Hematopoietic multipotent progenitor cell treated with erythropoietin and hydrocortisone succinate and interleukin-3 and kit ligand, for 4 days (in vitro differentiated cells): ENCODE results near the gene TANGO2.

Experiments used
- DNase-seq: peaks from one replicate; pipeline ENCODE4 v3.0.0-alpha.2; 2015

Gene TANGO2

DNA sequence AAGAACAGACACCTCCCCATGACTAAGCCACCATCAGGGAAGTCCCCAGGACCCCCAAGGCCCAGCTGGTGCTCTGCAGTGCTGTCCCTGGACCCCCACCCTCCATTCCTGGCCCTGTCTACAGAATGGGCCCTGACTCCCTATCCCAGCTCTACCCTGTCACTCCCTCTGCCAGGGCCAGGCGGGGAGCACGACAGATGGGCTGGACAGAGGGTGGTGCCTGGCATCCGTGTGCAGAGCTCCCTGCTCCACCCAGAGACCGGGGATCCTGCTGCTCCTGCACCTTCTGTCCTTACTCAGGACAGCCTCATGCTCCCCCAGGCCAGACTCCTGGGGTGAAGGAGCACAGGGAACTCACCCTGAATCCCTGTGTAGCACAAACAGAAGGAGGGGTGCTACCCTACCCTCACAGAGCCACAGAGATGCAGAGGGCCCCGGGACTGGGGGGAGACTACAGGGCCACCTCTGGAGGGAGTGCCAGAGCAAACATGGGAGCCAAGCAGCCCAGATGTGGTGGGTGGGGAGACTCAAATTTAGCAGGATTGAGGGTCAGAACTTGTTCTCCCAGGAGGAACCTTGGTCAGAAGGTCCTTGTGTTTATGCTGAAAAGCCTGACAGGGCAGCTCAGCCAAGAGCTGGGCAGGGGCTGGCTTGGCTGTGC is 6.3 kb upstream of the TANGO2 start:
- DNase-seq, result no peak

GRCh38 chr22:20015187-20015625 is 5.7 kb upstream of the TANGO2 start:
- DNase-seq, result no peak

DNA sequence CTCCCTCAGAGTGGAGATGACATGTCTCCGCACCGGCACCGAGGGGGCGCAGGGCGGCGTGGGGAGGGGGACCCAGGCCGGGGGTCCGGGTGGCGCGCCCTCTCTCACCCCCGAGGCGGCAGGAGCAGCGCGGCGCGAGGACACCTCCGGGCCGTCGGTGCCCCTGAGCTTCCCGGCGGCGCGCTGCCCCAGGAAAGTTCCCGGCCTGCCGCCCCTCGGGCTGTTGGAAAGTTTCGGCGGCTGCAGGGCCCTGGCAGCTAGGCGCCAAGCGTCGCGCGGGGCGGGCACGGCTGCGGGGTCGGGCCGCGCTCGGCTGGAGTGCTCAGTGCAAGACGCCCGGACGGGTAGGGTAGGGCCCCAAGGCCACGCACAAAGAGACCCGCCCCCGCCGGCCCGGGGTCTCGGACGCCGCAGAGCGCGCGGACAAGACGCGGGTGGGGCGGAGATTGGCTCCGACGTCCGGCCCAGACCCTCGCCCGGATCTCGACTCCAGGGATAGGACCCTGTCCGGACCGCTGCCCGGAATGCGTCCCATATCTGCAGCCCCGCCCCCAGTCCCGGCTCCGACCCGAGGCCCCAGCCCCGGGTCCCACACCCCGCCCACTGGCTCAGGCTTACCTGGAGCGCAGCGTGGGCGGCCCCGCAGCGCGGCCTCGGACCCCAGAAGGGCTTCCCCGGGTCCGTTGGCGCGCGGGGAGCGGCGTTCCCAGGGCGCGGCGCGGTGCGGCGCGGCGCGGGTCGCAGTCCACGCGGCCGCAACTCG is 4.8 kb upstream of the TANGO2 start:
- DNase-seq, result peak; percentile 67

DNA sequence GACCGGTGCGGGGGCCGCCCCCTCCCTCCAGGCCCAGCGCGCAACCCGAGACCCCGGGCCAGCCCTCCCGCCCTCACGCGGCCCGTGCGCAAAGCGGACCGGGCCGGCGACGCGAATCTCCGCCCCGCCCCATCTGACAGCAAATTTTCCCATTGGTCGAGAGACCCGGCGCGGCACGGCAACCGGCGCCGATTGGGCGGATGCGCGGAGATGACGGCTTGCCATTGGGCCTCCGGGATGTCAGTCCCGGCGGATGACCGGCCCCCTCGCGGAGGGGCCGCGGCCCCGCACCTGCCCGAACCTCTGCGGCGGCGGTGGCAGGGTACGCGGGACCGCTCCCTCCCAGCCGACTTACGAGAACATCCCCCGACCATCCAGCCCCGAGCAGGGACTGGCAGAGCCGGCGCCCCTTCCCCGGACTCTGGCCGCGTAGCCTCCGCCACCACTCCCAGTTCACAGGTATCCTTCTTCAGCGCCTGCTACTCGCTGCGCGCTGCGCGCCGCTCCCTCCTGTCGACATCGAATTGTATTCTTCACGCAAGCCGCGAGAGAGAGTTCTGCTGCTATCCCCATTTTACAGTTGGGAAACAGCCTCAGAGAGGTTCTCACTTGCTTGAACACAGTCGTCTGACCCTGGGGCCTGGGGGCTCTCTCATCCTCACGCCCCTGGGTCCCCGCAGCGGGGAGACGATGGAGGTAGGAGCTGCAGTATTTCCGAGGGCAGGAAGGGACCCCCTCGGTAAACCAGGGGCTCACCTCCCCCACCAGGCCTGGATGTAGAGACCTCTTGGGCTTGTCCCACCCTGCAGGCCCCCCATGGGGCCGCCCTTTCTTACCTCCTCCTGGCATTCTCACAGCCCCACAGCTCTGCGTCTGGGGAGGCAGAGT is 3.9 kb upstream of the TANGO2 start, which contains the start of gene ARVCF:
Gene ARVCF (minus strand): TSS at position 90 of the 888 bp plus-strand sequence. CDS start 26,029 bp downstream, outside the sequence.
- peak; percentile 93 for DNase-seq

DNA sequence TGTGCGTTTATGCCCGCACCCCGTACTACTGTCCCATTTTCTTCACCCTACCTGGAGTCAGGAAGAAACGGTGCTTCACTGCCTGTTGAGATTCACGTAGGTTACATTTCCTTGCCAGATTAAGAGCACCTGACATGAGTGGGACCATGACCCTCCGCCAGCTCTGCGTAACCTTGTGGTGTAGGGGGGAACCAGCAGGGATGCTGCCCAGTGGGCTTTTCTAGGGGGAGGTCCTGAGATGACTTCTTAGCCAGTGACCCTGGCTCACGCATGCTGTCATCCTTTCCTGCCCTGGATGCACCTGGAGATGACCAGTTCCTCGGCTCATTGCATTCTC is 3.3 kb upstream of the TANGO2 start:
- no peak for DNase-seq

DNA sequence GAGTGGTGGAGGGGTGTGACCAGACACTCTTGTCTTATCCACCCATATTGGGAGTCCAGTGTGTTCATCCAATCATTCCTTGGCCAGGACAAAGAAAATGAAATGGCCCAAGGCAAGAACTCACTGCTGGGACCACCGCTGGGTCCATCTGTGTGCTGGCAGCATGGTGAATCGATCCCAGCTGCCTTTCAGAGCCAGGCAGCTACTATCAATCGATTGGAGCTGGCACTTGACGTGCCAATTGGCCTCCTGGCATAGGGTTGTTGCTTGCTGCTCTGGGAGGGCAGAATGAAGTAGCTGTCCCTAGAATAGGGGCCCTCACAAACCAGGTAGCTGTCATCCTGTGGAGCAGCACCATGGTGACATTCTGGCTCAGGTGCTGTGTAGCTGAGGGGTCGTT is 2.9 kb upstream of the TANGO2 start:
- no peak for DNase-seq

- DNase-seq, result no peak
Observed at GRCh38 chr22:20019661-20020532, 1.0 kb upstream of the TANGO2 start.

DNA sequence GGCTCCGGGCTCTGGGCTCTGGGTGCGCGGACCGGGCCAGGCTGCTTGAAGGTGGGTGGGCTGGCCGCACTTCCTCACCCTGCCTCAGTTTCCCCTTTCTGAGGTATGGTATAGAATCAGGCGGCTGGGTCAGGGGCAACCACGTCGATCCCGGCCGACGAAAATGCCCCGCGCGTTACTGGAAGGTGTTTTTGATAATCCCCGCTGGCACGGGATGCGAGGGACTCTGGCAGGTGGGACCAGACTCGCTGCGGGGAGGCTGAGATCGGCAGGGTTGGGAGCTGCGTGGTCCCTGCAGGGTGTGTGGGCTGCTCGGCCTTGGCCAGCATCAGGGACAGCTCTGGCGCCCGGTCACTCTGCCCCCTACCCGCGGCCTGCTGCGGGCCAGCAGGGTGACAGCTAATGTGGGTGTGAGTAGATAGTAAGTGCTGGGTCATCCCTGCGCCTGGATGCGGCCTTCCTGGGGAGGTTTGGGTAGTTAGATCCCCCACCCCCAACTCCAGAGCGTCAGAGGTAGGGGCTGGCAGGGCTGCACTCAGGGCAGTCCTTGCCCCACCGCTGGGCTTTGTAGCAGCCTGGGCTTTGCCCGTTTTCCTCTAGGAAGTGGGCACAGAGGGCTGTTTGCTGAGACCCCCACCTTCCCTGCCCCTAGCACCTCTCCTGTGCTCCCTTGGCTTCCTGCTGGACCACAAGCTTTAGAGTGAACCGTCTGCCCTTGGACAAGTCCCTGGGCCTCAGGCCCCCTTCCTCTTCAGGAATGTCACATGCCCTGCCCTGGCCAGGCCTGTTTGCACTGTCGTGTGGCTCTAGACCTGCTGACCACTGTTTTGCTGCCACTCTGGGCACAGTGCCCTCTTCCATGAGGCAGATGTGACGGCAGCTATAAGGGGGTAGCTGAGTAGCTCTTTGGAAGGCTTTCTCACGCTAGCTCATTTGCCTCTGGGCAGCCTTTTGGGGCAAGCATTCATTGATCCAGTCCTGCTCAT is 579 bp downstream of the TANGO2 start:
- DNase-seq, result peak; percentile 68

DNA sequence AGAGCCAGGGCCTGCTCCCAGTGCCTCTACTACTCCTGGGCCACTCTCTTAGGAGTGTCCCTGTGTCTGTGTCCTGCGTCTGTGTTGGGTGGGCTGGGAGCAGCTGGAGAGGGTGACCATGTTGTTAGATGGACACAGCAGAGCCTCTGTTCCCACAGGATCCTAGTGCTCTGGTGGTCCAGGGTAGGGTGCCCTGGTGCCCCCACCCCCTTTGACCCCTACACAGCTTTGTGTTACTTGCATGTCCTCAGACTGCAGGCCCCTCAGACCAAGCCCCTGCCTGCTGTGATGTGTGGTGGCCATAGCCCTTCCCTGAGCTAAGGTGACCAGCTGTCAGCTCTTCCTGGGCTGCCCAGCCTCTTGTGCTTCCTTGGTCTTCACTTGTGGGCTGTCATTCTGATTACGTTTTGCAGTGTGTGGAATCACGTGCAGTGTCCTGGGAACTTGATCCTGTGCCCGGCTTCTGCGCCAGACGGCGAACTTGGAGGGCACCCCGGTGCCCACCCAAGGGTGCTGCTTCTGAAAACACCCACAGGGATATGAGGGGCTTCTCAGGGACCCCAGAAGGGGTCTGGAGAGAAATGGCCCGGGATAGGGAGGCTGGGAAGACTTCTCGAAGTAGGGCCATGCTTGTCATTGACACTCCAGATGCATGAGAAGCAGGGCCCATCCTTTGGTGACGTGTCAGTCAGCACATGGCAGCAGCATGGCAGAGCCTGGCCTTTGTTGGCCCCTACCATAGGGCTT is 1.5 kb downstream of the TANGO2 start:
- no peak for DNase-seq

GRCh38 chr22:20022978-20023613 is 2.2 kb downstream of the TANGO2 start:
- peak; percentile 70 for DNase-seq

DNA sequence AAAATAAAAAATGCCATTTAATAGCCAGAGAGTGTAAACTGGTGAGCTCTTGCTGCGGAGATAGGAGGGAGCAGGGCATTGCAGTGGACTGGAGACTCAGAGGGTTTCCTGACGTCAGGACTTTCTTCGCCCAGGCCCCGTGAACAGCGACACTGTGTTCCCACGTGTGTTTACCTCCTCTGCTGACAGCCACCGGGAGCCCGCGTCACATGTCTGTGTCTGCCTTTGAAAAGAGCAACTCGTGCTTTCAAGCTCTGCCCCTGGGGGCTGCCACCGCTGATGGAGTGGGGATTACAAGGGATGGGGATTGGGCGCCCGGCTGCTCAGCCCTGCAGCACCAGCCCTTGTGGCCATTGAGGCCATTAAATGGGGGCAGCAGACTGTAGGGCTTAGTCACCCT is 3.3 kb downstream of the TANGO2 start:
- DNase-seq, result no peak

DNA sequence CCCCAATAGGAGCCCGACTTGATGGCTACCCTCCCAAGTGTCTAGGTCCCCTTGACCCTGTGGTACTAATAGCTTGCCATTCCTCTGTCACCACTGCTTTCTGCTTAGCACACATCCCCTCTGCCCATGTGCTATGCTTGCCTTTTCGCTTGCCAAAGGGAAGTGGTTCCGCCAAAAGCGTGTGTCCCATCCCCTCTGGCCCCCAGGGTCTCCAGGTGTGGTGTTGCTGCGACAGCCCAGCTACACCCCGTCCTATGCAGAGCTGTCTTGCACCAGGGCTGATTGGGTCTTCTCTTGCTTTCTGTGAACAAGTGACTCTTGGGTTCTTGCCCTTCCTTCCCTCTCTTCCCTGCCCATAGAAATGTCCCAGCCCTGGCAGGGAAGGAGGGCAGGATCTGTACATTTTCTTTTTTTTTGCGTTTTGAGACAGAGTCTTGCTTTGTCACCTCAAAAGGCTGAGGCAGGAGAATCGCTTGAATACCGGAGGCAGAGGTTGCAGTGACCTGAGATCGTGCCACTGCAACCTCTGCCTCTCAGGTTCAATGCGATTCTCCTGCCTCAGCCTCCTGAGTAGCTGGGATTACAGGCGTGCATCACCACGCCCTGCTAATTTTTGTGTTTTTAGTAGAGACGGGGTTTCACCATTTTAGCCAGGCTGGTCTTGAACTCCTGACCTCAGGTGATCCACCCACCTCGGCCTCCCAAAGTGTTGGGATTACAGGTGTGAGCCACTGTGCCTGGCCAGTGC is 3.9 kb downstream of the TANGO2 start:
- no peak for DNase-seq

GRCh38 chr22:20025401-20026203 is 4.7 kb downstream of the TANGO2 start:
- DNase-seq, result peak; percentile 97

DNA sequence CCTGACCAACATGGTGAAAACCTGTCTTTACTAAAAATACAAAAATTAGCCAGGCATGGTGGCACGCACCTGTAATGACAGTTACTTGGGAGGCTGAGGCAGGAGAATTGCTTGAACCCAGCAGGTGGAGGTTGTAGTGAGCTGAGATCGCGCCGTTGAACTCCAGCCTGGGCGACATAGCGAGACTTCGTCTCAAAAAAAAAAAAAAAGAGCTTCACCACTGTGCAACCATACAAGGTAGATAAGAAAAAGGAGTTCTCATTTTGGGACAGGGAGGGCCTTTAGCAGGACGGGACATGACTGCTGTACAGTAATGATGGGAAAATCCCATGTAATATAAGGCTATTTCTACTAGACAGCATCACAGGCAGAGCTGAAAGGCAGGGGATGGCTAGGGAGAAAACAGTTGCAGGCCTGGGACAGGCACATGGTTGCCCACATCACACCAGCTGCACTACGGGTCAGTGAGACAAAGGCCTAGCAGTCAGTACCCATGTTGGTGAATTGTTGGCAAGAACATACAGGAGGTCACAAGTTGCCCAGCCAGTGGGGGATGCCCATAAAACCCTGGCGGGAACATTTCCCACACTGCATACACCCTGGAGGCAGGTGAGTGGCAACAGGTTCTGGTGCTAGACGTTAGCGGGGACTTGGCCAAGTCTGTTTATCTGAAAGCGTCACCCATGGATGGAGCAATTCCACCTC is 5.4 kb downstream of the TANGO2 start:
- no peak for DNase-seq

GRCh38 chr22:20026996-20027601 is 6.2 kb downstream of the TANGO2 start:
- peak; percentile 9 for DNase-seq

DNA sequence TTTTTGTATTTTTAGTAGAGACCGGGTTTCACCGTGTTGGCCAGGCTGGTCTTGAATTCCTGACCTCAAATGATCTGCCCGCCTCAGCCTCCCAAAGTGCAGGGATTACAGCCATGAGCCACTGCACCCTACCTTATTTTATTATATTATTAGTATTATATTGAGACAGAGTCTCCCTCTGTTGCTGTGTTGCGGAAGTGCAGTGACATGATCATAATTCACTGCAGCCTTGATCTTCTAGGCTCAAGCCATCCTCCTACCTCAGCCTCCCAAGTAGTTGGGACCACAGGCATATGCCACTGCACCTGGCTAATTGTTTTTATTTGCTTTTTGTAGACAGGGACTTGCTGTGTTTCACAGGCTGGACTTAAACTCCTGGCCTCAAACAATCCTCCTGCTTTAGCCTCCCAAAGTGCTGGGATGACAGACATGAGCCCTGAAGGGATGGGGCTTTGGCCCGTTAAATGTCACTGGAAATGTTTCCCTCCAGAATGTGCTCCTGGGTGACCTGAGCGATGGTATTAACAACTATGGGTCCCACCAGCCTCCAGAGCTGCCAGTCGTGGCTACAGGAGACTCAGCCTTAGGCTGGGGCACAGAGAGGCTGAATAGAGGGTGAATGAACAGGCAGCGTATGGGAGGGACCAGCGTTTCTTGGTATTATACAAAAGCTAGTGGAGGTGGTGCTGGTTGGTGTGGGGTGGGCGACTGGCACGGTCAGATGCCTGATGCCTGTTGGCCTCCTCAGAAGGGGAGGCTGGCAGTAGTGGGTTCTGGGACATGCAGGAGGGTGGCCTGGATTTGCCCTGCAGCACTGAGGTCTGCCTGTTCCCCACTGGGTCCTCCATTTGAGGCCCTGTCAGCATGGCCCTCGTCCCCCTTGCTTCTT is 7.3 kb downstream of the TANGO2 start:
- DNase-seq, result peak; percentile 66
